Measurements from ENCODE around the gene COMMD8.

The COMMD8 gene

DNA sequence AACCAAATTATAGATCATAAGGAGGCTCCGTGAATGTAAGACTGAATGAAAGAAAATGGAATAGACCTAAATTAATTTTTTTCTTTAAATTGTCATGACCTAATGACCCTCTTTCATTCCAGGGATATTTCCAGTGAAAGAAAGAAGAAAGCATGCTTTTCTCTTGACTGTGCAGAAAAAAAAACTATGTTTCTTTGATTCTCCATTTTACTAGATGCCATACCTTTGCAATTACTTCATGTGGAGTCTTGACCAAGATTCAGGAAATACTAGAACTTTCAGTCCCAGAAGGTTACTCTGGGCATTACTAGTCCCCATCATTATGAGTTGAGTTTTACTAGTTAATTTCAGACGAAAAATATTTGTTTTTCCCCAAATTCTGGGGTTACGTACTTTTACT lies 6.4 kb upstream of the COMMD8 start:
- no peaks in the 10 kb centered on the region for H3K36me3 ChIP-seq
- H3K27ac ChIP-seq = no peak overlapping the region
- TF ChIP-seq, protein P1, sequence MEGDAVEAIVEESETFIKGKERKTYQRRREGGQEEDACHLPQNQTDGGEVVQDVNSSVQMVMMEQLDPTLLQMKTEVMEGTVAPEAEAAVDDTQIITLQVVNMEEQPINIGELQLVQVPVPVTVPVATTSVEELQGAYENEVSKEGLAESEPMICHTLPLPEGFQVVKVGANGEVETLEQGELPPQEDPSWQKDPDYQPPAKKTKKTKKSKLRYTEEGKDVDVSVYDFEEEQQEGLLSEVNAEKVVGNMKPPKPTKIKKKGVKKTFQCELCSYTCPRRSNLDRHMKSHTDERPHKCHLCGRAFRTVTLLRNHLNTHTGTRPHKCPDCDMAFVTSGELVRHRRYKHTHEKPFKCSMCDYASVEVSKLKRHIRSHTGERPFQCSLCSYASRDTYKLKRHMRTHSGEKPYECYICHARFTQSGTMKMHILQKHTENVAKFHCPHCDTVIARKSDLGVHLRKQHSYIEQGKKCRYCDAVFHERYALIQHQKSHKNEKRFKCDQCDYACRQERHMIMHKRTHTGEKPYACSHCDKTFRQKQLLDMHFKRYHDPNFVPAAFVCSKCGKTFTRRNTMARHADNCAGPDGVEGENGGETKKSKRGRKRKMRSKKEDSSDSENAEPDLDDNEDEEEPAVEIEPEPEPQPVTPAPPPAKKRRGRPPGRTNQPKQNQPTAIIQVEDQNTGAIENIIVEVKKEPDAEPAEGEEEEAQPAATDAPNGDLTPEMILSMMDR (IDR thresholded peaks at IDR 0.05; ENCODE audit: low read depth, low read length) = no peak
- no peaks in the 10 kb centered on the region for H3K9me3 ChIP-seq (ENCODE audit: severe bottlenecking)
- no peak overlapping the region for H3K4me3 ChIP-seq (ENCODE audit: low read depth, low read length)
- no peak for DNase-seq
- H3K27me3 ChIP-seq (ENCODE audit: insufficient read depth, low read depth, severe bottlenecking) = no peaks in the 10 kb centered on the region

DNA sequence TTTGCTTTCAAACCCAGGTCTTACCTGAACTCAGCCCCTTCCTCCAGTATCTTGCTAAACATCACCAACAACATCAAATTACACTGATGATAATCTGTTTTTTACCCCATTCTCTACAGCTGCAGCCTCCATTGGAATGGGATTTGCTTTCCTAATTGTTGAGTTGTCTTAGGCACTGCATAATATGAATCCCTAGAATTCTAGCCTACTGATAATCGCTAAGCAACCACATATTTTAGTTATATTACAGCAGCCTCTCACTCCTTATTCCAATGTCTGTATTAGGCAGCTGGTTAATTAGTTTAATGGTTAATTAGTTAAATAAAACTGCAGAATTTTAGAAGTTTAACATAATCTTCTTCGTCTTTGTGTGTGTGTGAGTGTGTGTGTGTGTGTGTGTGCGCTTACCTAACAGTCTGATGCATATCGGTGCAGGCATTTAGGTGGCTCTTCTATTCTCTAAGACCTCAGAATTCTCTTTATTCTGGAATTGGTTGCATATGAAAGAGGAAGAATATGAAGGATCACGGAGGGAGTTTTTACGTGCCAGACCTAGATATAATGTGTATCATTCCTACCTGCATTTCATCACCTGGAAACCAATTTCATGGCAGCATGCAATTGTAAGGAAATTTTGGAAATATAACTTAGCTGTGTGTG lies 5.3 kb upstream of the COMMD8 start:
- no peaks in the 10 kb centered on the region for H3K27me3 ChIP-seq (ENCODE audit: insufficient read depth, low read depth, severe bottlenecking)
- H3K27ac ChIP-seq = no peak overlapping the region
- H3K4me3 ChIP-seq (ENCODE audit: low read depth, low read length) = no peak overlapping the region
- no peak for DNase-seq
- no peaks in the 10 kb centered on the region for H3K36me3 ChIP-seq
- TF ChIP-seq, protein P1 (IDR thresholded peaks at IDR 0.05; ENCODE audit: low read depth, low read length) = no peak
- H3K9me3 ChIP-seq (ENCODE audit: severe bottlenecking) = no peaks in the 10 kb centered on the region

DNA sequence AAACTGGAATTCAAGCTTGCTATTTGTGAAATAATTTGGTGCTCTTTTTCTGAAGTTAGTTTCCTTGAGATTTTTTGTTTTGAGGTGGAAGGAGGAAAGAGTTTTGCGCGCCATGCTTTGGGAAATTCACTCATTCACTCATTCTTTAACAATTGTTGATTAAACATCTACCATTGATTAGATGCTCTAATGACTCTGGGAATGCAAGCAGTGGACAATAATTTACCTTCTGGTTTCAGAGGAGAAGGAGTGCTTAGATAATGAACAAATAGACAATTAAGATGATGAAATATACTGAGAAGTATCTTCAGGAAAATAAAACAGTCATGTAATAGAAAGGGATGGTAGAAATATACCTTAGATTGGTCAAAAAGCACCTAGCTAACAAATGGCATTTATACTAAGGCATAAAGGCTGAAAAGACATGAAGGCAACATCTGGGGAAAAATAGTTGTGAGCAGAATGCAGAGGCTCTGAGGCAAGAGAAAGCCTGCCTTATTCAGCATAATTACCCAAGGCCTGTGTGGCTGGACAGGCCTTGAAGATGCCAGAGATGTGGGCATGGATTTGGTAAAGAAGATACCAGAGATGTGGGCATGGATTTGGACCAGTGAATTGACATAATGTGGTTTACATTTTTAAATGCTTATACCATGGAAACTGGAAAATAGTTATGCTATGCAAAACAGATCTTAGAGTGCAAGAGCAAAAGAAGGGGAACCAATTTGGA lies 2.7 kb upstream of the COMMD8 start:
- Histone ChIP-seq H3K4me3 (ENCODE audit: low read depth, low read length) (no peak overlapping the region), H3K27ac (no peak overlapping the region), H3K27me3 (ENCODE audit: insufficient read depth, low read depth, severe bottlenecking) (no peaks in the 10 kb centered on the region), H3K36me3 (no peaks in the 10 kb centered on the region), H3K9me3 (ENCODE audit: severe bottlenecking) (no peaks in the 10 kb centered on the region)
- TF ChIP-seq, protein P1 (IDR thresholded peaks at IDR 0.05; ENCODE audit: low read depth, low read length) = no peak
- DNase-seq = no peak

DNA sequence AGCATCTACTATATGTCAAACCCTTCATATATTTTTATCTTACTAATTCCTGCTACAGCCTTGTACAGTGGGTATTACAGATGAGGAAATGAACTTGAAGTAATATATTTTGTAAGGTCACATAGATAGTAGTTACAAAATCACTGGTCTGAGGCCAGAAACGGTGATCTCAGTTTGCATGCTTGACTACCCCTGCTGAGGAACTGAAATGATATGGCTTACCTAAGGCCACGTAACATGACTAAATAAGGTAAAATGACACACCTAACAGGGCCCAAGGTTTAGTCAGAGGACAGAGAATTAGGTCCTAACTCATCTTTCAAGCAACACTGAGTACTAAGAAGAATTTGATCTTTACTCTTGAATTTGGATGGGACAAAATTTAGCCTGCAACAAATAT lies 1.5 kb upstream of the COMMD8 start:
- Histone ChIP-seq H3K4me3 (ENCODE audit: low read depth, low read length) (no peak overlapping the region), H3K9me3 (ENCODE audit: severe bottlenecking) (no peaks in the 10 kb centered on the region), H3K27me3 (ENCODE audit: insufficient read depth, low read depth, severe bottlenecking) (no peaks in the 10 kb centered on the region), H3K27ac (no peak overlapping the region), H3K36me3 (no peaks in the 10 kb centered on the region)
- no peak for DNase-seq
- TF ChIP-seq, protein P1 (IDR thresholded peaks at IDR 0.05; ENCODE audit: low read depth, low read length) = no peak

DNA sequence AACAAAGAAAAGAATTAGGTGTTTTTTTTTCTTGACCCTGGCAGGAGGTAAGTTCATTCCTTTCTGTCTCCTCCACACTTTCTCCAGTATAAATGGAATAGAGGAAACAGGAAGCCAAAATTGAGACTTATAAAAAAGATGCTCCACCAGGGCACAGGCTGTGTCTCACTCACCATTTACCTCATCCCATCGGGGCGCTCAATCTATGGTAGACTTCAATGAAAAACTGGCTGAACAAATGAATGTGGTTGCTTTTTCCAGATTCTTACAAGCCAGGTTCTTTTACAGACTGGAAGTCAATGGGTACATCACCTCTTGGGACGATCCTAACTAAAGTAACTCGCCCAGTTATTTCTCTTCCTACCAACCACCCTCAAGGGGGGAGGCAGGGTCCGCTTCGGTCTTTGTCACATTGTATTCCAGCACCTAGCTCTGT lies 685 bp downstream of the COMMD8 start:
- Histone ChIP-seq H3K9me3 (ENCODE audit: severe bottlenecking) (no peaks in the 10 kb centered on the region), H3K27ac (peak overlapping the region; percentile 79), H3K4me3 (ENCODE audit: low read depth, low read length) (peak overlapping the region; percentile 77), H3K27me3 (ENCODE audit: insufficient read depth, low read depth, severe bottlenecking) (no peaks in the 10 kb centered on the region), H3K36me3 (peaks cover 8% of the 10 kb centered on the region; the same call in 1 of the 2 replicates)
- DNase-seq = no peak
- TF ChIP-seq, protein P1 (IDR thresholded peaks at IDR 0.05; ENCODE audit: low read depth, low read length) = no peak
